LNCAP (cell line): ENCODE measurements around the gene SLC39A11.

Experiments
- CTCF ChIP-seq: fragments of 450-650 bp; IDR thresholded peaks from 2 replicates; pipeline ENCODE4 v1.5.1; 2017; ENCODE audit warnings: mild to moderate bottlenecking

SLC39A11 gene

GRCh38 chr17:72954579-72954978, 137.9 kb downstream of the SLC39A11 start:
- no peak for TF ChIP-seq CTCF

- no peak for TF ChIP-seq CTCF
These were observed 138.9 kb downstream of the SLC39A11 start for GRCh38 chr17:72953621-72954020.

- no peak for TF ChIP-seq CTCF
These were observed 139.7 kb downstream of the SLC39A11 start for GRCh38 chr17:72952641-72953315.

GRCh38 chr17:72952220-72952619, 140.3 kb downstream of the SLC39A11 start:
- TF ChIP-seq CTCF = no peak

- TF ChIP-seq CTCF = no peak
These were observed 142.1 kb downstream of the SLC39A11 start for GRCh38 chr17:72950242-72950931.

- TF ChIP-seq CTCF = no peak
These were observed 144.4 kb downstream of the SLC39A11 start for GRCh38 chr17:72948115-72948514.

GRCh38 chr17:72947475-72947874, 145.0 kb downstream of the SLC39A11 start:
- no peak for TF ChIP-seq CTCF
